Neuronal stem cell (in vitro differentiated cells): ENCODE data around the gene POU3F4.

Source experiments
- DNase-seq: peaks from one replicate; pipeline ENCODE4 v3.0.0-alpha.2; 2013; ENCODE audit warnings: low spot score
- H2AFZ ChIP-seq: one replicate; pipeline ENCODE4 v1.6.1; 2013; ENCODE audit warnings: mild to moderate bottlenecking, low read length, inconsistent platforms
- H2AK5ac ChIP-seq: 2 replicates; pipeline ENCODE4 v1.6.1; 2013; ENCODE audit warnings: low read depth, mild to moderate bottlenecking, inconsistent platforms, low read length, moderate library complexity, mixed read lengths
- H2BK120ac ChIP-seq: 2 replicates; pipeline ENCODE4 v1.6.1; 2013; ENCODE audit warnings: low read depth, mild to moderate bottlenecking, inconsistent platforms, low read length, moderate library complexity, mixed read lengths
- H2BK12ac ChIP-seq: one replicate; pipeline ENCODE4 v1.6.1; 2013; ENCODE audit warnings: low read length, inconsistent platforms
- H2BK15ac ChIP-seq: 2 replicates; pipeline ENCODE4 v1.6.1; 2013; ENCODE audit warnings: mild to moderate bottlenecking, low read length, inconsistent platforms, mixed read lengths
- H2BK5ac ChIP-seq: one replicate; pipeline ENCODE4 v1.6.1; 2013; ENCODE audit warnings: inconsistent platforms, mild to moderate bottlenecking, low read length, moderate library complexity
- H3K14ac ChIP-seq: one replicate; pipeline ENCODE4 v1.6.1; 2013; ENCODE audit warnings: low read length, inconsistent platforms
- H3K18ac ChIP-seq: 2 replicates; pipeline ENCODE4 v1.6.1; 2013; ENCODE audit warnings: low read length, inconsistent platforms
- H3K23ac ChIP-seq: 2 replicates; pipeline ENCODE4 v1.6.1; 2013; ENCODE audit warnings: low read depth, mild to moderate bottlenecking, mixed read lengths, low read length, inconsistent platforms; ENCODE audit not compliant: poor library complexity
- H3K27ac ChIP-seq: replicated peaks from 3 replicates; pipeline ENCODE4 v1.5.1; 2013; ENCODE audit warnings: low read length, inconsistent platforms
- H3K27me3 ChIP-seq, 3 experiments: 2 replicates each; pipeline ENCODE4 v1.6.1; 2013; ENCODE audit warnings: low read length in 3 of 3, mild to moderate bottlenecking in 2 of 3, inconsistent platforms in 1 of 3, low read depth in 1 of 3, mixed read lengths in 1 of 3, moderate library complexity in 1 of 3; ENCODE audit not compliant: control insufficient read depth in 3 of 3, insufficient read depth in 3 of 3
- H3K36me3 ChIP-seq, 2 donors: replicated peaks in 1 of 2; 2 replicates each; pipeline ENCODE4 v1.6.1; 2013; ENCODE audit warnings: low read length in 2 of 2; ENCODE audit not compliant: control insufficient read depth in 2 of 2, insufficient read depth in 2 of 2
- H3K4ac ChIP-seq: 2 replicates; pipeline ENCODE4 v1.6.1; 2013; ENCODE audit warnings: inconsistent platforms, mild to moderate bottlenecking, low read length, moderate library complexity
- H3K4me1 ChIP-seq, 2 donors: 1 replicate in 1 of 2; 2 replicates in 1 of 2; pipeline ENCODE4 v1.6.1; 2013; ENCODE audit warnings: low read length in 2 of 2, low read depth in 1 of 2; ENCODE audit not compliant: control insufficient read depth in 2 of 2, insufficient read depth in 1 of 2
- H3K4me2 ChIP-seq: one replicate; pipeline ENCODE4 v1.6.1; 2013; ENCODE audit warnings: mild to moderate bottlenecking, low read length, inconsistent platforms; ENCODE audit not compliant: insufficient read depth, poor library complexity, severe bottlenecking
- H3K4me3 ChIP-seq, 2 donors: 2 replicates each; pipeline ENCODE4 v1.5.1; 2013; ENCODE audit warnings: low read length in 2 of 2, mild to moderate bottlenecking in 2 of 2, inconsistent platforms in 1 of 2, moderate library complexity in 1 of 2
- H3K79me1 ChIP-seq: one replicate; pipeline ENCODE4 v1.6.1; 2013; ENCODE audit warnings: low read depth, mild to moderate bottlenecking, inconsistent platforms, low read length, moderate library complexity
- H3K9ac ChIP-seq: one replicate; pipeline ENCODE4 v1.6.1; 2013; ENCODE audit warnings: mild to moderate bottlenecking, low read depth, low read length, inconsistent platforms; ENCODE audit not compliant: poor library complexity
- H3K9me3 ChIP-seq, 2 donors: replicated peaks in 1 of 2; 2 replicates each; pipeline versions ENCODE3 to v1.6.1; 2013; ENCODE audit warnings: low read length in 2 of 2, mild to moderate bottlenecking in 2 of 2, inconsistent platforms in 1 of 2, low read depth in 1 of 2, mixed read lengths in 1 of 2, moderate library complexity in 1 of 2; ENCODE audit not compliant: control insufficient read depth in 2 of 2, insufficient read depth in 1 of 2
- H4K8ac ChIP-seq: one replicate; pipeline ENCODE4 v1.6.1; 2013; ENCODE audit warnings: low read depth, mild to moderate bottlenecking, inconsistent platforms, low read length, moderate library complexity
- H4K91ac ChIP-seq: one replicate; pipeline ENCODE4 v1.6.1; 2013; ENCODE audit warnings: low read length, low read depth, mild to moderate bottlenecking, inconsistent platforms; ENCODE audit not compliant: poor library complexity
- WGBS, 2 donors: extraction: QIAGEN DNeasy Blood & Tissue Kit; methylation state at CpG; one replicate each; pipeline ENCODE4 v1.1.7; 2013; ENCODE audit warnings: missing lambda C conversion rate in 2 of 2, mixed read lengths in 1 of 2; ENCODE audit not compliant: insufficient read length in 2 of 2, insufficient replicate concordance in 1 of 2; ENCODE audit errors: extremely low coverage in 2 of 2; 5-methylcytosine and 5-hydroxymethylcytosine counted together

POU3F4 gene

DNA sequence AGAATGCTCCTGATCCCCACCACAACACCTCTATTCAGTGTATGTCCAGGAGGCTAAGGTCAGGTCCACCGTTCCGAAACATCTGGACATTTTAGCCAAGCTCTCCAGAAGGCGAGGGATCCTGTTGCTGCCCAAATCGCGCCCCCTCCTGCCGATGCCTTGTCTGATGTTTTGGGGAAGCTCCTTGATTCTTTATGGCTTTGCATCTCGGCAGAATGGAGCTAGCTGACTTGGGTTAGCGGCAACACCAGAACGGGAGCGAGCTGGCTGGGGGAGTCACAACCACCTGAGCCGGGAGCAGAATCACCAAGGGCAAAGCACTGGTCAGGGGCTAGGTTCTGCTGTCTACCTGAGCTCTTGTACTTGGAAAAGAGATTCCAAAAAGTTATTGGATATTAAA is 6.6 kb upstream of the POU3F4 start:
- H2AFZ ChIP-seq = peak overlapping the region; percentile 58
- H3K27me3 ChIP-seq = peaks cover 0 to 32% (median 0%) of the 10 kb centered on the region in 3 experiments
- H3K4me2 ChIP-seq = peak overlapping the region; percentile 45
- H3K23ac ChIP-seq = no peak overlapping the region
- no peak overlapping the region for H4K91ac ChIP-seq
- no peak overlapping the region for H2BK12ac ChIP-seq
- no peak overlapping the region for H2BK5ac ChIP-seq
- no peaks in the 10 kb centered on the region for H3K36me3 ChIP-seq
- H2BK120ac ChIP-seq = no peak overlapping the region
- WGBS, 2 donors = no CpG with 5 or more reads among the region's 11 CpGs
- no peak overlapping the region for H2BK15ac ChIP-seq
- no peak for DNase-seq
- H3K27ac ChIP-seq = no peak overlapping the region
- no peak overlapping the region for H3K4ac ChIP-seq
- no peak overlapping the region for H2AK5ac ChIP-seq
- H3K9me3 ChIP-seq = no peaks in the 10 kb centered on the region
- no peak overlapping the region for H4K8ac ChIP-seq
- no peak overlapping the region for H3K9ac ChIP-seq
- H3K79me1 ChIP-seq = no peaks in the 10 kb centered on the region
- peaks cover 4 to 6% of the 10 kb centered on the region in 2 donors for H3K4me1 ChIP-seq
- H3K18ac ChIP-seq = no peak overlapping the region
- no peak overlapping the region for H3K14ac ChIP-seq
- H3K4me3 ChIP-seq = no peak overlapping the region

DNA sequence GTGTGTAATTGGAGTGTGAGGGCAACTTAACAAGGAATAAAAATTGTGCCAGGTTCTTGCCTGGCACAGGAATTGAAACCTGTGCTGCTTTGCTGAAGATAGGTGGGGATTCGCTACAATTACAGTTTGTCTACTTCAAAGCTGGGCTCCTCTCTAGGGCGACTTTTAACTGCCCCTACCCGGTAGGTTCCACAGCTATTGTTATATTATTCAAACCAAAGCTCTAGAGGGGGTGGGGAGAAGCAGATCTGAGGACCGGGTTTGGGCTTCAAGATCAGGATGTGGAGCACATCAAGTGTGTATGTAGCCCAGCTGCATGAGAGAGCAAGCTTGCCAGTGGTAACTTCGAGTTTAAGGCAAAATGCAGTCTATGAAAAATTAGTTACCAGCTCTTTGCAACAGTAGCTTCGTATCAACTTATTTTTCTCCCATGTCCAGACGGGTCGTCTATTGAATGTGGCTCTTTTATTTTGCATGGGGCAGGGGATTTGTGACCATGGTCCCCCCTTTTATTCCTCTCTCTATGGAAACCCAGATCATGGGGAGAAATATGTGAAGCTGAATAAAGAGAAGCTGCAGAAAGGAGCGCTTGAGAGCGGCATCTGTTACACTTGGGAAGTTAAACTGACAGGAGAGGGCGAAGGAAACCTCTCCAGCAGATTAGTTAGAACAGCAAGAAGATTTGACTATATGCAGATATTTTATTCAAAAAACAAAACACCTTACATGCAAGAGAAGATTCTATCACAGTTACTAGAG is 3.2 kb upstream of the POU3F4 start:
- peaks cover 0 to 52% (median 2%) of the 10 kb centered on the region in 3 experiments for H3K27me3 ChIP-seq
- H3K9ac ChIP-seq = no peak overlapping the region
- WGBS, 2 donors = no CpG with 5 or more reads among the region's 11 CpGs

DNA sequence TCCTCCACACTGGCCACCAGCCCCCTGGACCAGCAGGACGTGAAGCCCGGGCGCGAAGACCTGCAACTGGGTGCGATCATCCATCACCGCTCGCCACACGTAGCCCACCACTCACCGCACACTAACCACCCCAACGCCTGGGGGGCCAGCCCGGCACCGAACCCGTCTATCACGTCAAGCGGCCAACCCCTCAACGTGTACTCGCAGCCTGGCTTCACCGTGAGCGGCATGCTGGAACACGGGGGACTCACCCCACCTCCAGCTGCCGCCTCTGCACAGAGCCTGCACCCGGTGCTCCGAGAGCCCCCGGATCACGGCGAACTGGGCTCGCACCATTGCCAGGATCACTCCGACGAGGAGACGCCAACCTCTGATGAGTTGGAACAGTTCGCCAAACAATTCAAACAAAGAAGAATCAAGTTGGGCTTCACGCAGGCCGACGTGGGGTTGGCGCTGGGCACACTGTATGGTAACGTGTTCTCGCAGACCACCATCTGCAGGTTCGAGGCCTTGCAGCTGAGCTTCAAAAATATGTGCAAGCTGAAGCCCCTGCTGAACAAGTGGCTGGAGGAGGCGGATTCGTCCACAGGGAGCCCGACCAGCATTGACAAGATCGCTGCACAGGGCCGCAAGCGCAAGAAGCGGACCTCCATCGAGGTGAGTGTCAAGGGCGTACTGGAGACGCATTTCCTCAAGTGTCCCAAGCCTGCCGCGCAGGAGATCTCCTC is 600 bp downstream of the POU3F4 start:
- Histone ChIP-seq H4K8ac (no peak overlapping the region), H2AK5ac (no peak overlapping the region), H2AFZ (peak overlapping the region; percentile 28), H3K14ac (no peak overlapping the region), H3K9me3 (no peaks in the 10 kb centered on the region), H3K36me3 (peaks cover 0 to 3% of the 10 kb centered on the region in 2 donors), H3K4ac (no peak overlapping the region), H2BK5ac (no peak overlapping the region), H3K18ac (peak overlapping the region; percentile 38), H3K4me3 (peak overlapping the region; percentile 69 to 74), H3K4me1 (peaks cover 10 to 11% of the 10 kb centered on the region in 2 donors), H3K27me3 (peaks cover 0 to 48% (median 2%) of the 10 kb centered on the region in 3 experiments), H3K4me2 (peak overlapping the region; percentile 49), H2BK15ac (no peak overlapping the region), H4K91ac (no peak overlapping the region), H3K9ac (peak overlapping the region; percentile 60), H3K27ac (no peak overlapping the region), H2BK12ac (no peak overlapping the region), H2BK120ac (no peak overlapping the region), H3K23ac (no peak overlapping the region), H3K79me1 (no peaks in the 10 kb centered on the region)
- no peak for DNase-seq
- WGBS, 2 donors = no CpG with 5 or more reads among the region's 50 CpGs

More for the DNA sequence above, 3.2 kb upstream of the POU3F4 start:
- H3K4ac ChIP-seq = no peak overlapping the region
- DNase-seq = no peak
- H2BK120ac ChIP-seq = no peak overlapping the region
- no peak overlapping the region for H3K27ac ChIP-seq
- H3K36me3 ChIP-seq = no peaks in the 10 kb centered on the region
- H3K4me2 ChIP-seq = no peak overlapping the region
- no peak overlapping the region for H2BK12ac ChIP-seq
- no peak overlapping the region for H3K14ac ChIP-seq
- no peak overlapping the region for H2BK5ac ChIP-seq
- H3K9me3 ChIP-seq = no peaks in the 10 kb centered on the region
- H3K4me1 ChIP-seq = peaks cover 9% of the 10 kb centered on the region in 2 donors
- H3K4me3 ChIP-seq = peak overlapping the region in 1 of 2 donors; percentile 50
- H3K23ac ChIP-seq = no peak overlapping the region
- H2BK15ac ChIP-seq = no peak overlapping the region
- no peak overlapping the region for H4K8ac ChIP-seq
- H3K79me1 ChIP-seq = no peaks in the 10 kb centered on the region
- H2AK5ac ChIP-seq = no peak overlapping the region
- no peak overlapping the region for H3K18ac ChIP-seq
- H4K91ac ChIP-seq = no peak overlapping the region
- H2AFZ ChIP-seq = no peak overlapping the region

DNA sequence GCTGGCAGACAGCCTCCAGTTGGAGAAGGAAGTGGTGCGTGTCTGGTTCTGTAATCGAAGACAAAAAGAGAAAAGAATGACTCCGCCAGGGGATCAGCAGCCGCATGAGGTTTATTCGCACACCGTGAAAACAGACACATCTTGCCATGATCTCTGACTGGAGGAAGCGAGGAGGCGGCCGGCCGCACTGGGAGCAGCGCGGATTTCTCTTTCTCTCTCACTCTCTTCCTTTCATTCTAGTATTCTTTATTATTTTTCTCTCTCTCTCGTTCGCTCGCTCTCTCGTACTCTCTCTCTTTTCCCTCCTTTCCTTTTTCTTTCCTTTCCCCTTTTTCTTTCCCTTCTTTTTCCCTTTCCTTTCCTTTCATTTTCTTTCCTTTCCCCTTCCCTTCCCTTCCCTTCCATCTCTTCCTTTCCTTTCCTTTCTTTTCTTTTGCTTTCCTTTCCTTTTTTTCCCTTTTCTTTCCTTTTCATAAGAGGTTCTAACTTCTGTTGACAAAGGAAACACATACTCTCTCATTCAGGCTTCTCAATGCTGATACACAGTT is 1.2 kb downstream of the POU3F4 start:
- peaks cover 0 to 42% (median 2%) of the 10 kb centered on the region in 3 experiments for H3K27me3 ChIP-seq
- H3K4ac ChIP-seq = no peak overlapping the region
- no peaks in the 10 kb centered on the region for H3K9me3 ChIP-seq
- H3K9ac ChIP-seq = no peak overlapping the region
- no peak overlapping the region for H3K14ac ChIP-seq
- H3K36me3 ChIP-seq = peaks cover 0 to 3% of the 10 kb centered on the region in 2 donors
- H2BK15ac ChIP-seq = no peak overlapping the region
- DNase-seq = no peak
- no peak overlapping the region for H3K23ac ChIP-seq
- no peak overlapping the region for H2BK5ac ChIP-seq
- H3K4me1 ChIP-seq = peaks cover 11 to 12% of the 10 kb centered on the region in 2 donors
- H2BK120ac ChIP-seq = no peak overlapping the region
- no peak overlapping the region for H4K8ac ChIP-seq
- WGBS, 2 donors = 100% methylated on average over 4 of the region's 16 CpGs; no CpG with 5 or more reads in 1 of the 2 donors
- H3K4me2 ChIP-seq = peak overlapping the region; percentile 49
- H3K27ac ChIP-seq = no peak overlapping the region
- no peak overlapping the region for H2BK12ac ChIP-seq
- no peak overlapping the region for H3K18ac ChIP-seq
- no peak overlapping the region for H2AFZ ChIP-seq
- no peaks in the 10 kb centered on the region for H3K79me1 ChIP-seq
- H2AK5ac ChIP-seq = no peak overlapping the region
- H4K91ac ChIP-seq = no peak overlapping the region
- H3K4me3 ChIP-seq = peak overlapping the region in 1 of 2 donors; percentile 74
